OCI-LY1 (cell line): ENCODE data around the gene RPN2.

Experiments
- CTCF ChIP-seq: fragments of 200-600 bp; sonication (generic), shearing (Covaris generic); IDR thresholded peaks from 2 replicates; pipeline ENCODE4 v1.5.1; 2017; ENCODE audit warnings: mild to moderate bottlenecking, antibody characterized with exemption, low read length, moderate library complexity, mixed read lengths
- EZH2 ChIP-seq: fragments of 200-600 bp; sonication (generic), shearing (Covaris generic); IDR thresholded peaks from 2 replicates; pipeline ENCODE4 v1.8.0; 2017; ENCODE audit warnings: borderline replicate concordance, mixed run types, mild to moderate bottlenecking, antibody characterized with exemption, low read length, moderate library complexity, mixed read lengths

GRCh38 chr20:37137547-37137946 lies 41.6 kb upstream of the RPN2 start:
- TF ChIP-seq CTCF = no peak
- no peak for TF ChIP-seq EZH2
